ENCODE measurements around the gene TCF7L2.

Gene TCF7L2

GRCh38 chr10:113158183-113158582 lies 208.1 kb downstream of the TCF7L2 start:
- DNase-seq = no peak

GRCh38 chr10:113159563-113159962 lies 209.5 kb downstream of the TCF7L2 start:
- no peak for DNase-seq

DNA sequence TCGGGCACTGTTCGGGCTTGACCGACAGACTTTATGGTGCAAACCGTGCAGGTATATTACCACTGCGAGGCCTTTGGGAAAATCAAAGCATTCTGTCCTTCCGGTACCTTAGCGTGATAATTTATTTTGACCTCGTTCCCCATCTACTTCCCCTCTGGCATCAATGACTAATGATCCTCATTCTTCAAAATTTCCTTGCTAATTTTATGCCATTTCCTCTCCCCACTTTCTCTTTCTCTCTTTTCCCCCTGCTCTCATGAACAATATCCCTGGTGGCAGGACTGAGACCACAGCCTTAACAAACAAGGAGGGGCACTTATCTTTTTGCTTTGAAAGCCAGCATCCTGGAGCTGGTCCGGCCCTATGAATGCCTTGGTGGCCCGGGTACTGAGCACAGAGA lies 210.6 kb downstream of the TCF7L2 start:
- peak; percentile 11 for DNase-seq

GRCh38 chr10:113161066-113161465 lies 211.0 kb downstream of the TCF7L2 start:
- no peak for DNase-seq

DNA sequence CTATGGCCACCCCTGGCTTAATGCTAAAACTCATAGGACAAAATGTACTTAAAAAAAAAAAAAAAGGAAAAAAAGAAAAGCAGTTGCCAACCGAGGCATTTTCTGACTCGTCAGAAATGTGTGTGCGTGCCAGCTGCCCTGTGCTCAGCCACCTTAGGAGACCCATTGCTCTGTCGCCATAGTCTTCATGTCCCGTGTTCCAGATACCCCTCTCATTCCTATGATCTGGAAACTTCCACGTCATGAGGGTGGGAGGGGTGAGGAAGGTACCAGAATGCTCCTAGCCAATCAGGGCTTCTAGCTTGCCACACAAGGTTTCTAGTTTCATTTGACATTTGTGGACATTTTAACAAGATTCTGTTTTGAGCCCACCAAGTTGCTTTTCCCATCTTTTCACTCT lies 212.9 kb downstream of the TCF7L2 start:
- no peak for DNase-seq

DNA sequence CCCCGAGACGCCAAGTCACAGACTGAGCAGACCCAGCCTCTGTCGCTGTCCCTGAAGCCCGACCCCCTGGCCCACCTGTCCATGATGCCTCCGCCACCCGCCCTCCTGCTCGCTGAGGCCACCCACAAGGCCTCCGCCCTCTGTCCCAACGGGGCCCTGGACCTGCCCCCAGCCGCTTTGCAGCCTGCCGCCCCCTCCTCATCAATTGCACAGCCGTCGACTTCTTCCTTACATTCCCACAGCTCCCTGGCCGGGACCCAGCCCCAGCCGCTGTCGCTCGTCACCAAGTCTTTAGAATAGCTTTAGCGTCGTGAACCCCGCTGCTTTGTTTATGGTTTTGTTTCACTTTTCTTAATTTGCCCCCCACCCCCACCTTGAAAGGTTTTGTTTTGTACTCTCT lies 215.6 kb downstream of the TCF7L2 start:
- DNase-seq = no peak

- DNase-seq = no peak
Measured at GRCh38 chr10:113167702-113168101, 217.7 kb downstream of the TCF7L2 start.

- no peak for DNase-seq
Measured at GRCh38 chr10:113168584-113168983, 218.5 kb downstream of the TCF7L2 start.

GRCh38 chr10:113169111-113169510 lies 219.1 kb downstream of the TCF7L2 start:
- DNase-seq = no peak

- DNase-seq = peak; percentile 86
Measured at GRCh38 chr10:113169853-113170460, 219.9 kb downstream of the TCF7L2 start.

DNA sequence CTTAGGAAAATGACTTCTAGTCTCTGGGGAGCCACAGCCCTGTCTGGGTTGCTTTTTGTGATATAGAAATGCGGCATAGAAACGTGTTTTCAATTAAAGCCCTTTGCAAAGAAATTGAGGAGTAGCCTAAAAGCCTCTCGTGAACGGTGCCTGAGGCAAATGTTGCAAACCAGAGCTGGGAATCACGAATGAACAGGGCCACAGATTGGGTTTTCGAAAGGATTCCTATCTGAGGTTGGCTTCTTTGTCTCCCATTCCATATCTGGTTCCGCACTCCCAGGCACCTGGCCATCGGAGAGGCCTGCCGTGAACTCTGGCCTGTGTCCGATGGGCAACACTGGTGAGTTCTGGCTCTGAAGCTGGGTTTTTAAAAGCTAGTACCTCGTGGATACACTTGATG lies 221.6 kb downstream of the TCF7L2 start:
- no peak for DNase-seq

DNA sequence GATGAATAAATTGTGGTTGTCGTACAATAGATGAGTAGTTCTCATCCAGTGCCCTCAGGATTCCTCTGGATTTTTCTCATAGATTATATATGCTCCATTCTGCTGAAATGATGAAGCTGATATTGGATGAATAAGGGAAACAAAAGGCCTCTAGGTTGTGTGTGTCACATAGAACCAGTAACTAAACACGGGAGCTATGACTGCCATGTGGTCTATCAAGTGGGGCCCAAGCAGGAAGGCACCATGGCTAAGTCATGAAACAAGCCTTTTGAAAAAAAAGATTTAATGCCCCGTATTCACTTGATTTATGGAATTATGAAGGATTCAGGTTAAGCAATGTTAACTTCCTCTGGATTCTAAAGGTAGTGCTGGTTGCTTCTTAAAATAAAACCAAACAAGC lies 225.1 kb downstream of the TCF7L2 start:
- no peak for DNase-seq

GRCh38 chr10:113175756-113176651 lies 226.0 kb downstream of the TCF7L2 start:
- DNase-seq = no peak

DNA sequence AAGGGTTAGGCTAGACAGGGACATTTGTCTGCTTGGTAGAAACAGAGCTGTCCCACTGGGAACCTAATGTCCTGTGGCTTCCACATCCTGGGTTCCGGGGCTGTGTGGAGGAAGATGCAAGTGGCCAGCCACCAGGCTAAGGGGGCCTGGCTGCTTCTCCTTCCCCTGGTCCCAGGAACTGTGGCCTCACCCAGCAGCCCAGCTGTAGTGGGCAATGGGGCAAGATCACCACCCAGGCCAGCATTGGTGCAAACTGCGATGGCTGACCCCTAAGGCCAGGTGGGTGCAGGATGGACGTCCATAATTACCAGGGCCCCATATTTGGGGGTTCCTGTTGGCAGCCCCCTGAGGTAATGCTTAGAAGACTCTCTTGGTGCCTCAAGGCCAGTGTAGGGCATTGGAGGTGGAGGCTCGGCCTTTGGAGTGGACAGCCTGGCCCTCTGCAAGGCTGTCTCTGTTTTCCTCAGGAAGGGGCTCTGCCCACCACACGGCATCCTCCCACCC lies 226.7 kb downstream of the TCF7L2 start:
- DNase-seq = no peak

DNA sequence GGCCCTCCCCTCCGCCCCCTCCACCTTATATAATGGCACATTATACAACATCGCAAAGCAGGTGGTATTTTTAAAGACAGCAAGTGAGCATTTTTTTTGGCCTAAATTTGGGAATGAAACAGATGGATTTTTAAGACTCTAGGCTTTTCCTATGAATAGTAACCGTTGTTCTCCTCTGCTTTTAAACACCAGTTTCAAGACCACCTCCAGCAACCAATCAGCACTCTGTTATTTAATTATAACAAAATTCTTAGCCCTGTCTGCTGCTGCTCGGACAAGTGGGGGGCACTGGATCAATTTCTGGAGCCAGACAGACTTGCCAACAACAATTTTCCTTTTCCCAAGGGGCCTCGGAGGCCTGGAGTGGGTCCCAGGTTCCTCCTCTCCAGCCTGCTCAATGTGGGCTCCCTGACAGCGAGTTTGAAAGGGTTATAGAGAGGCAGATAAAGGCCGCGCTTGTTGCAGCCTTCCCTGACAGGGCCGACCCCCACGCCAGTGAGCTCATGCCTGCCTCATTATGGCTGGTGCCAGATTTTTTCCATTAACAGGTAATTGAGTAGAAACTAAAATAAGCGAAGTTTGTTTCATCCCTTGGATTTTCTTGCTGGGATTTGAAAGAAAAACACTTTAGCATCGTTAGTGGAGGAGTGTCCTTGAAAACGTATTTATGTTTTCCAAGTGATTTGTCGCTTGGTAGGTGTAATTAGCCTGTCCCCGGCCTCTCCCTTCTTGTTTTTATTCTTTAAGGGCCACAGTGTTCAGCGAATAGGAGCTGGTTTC lies 227.3 kb downstream of the TCF7L2 start:
- no peak for DNase-seq

DNA sequence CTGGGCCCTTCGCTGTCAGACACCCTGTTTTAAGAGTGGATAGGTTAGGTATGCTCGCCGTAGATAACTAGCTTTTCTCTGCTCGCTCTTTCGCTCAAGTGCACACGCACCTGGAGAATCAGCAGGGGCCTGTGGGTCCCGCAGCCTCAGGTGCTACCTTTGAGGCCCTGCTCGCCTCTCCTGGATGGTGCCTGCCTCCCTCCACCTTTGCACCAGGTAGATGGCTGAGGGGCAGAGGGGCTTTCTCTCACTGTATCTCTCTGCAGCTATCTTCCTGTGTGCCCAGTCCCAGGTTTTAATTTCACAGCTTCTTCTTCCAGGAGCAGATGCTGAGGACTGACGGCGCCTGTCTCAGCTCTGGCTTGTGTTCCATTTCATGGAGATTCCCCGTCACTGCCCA lies 227.9 kb downstream of the TCF7L2 start:
- DNase-seq = no peak

GRCh38 chr10:113178771-113179170 lies 228.7 kb downstream of the TCF7L2 start:
- no peak for DNase-seq

- DNase-seq = peak; percentile 99
Measured at GRCh38 chr10:113179265-113179664, 229.2 kb downstream of the TCF7L2 start.

DNA sequence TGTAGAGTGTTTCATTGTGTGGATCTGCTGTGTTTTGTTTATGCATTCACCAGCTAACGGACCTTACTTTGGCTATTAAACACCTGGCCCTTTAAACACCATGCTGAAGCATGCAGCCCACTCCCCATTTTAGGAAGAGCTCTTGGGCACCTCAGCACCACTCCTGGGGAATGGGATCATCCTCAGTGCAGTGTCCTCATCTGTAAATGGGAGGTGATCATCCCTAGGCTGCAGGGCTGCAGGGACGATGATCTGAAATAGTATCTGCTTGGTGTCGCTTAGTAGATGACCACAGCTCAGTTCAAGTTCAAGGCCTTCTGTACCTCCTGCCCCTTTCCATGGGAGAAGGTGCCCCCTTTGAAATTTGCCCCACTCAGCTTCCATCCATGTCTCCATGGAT lies 229.9 kb downstream of the TCF7L2 start:
- no peak for DNase-seq

- peak; percentile 39 for DNase-seq
Measured at GRCh38 chr10:113180401-113181154, 230.5 kb downstream of the TCF7L2 start.

DNA sequence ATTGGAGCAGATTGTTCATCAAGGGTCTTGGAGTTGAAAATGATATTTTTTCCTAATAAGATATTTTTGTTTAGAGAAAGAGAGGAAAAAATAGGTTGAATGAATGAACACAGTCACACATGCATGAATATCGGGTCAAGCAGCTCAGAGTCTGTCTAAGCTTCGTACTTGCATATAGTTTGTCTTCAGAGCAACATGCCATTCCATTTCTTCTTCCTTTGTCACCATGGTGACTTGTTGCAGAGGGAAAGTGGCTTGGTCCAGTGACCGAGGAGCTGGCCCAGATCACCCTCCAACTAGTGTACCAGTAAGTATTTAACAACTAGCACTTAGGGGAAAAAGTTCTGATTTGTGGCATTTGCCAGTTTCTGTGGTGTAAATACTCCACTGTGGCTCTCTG lies 232.1 kb downstream of the TCF7L2 start:
- no peak for DNase-seq

GRCh38 chr10:113183573-113183972 lies 233.5 kb downstream of the TCF7L2 start:
- no peak for DNase-seq
